Smooth muscle cell (in vitro differentiated cells): Measurements from ENCODE around the gene S100A5. TPM values are rescaled to one million over a fixed set of nuclear protein-coding genes. Genes with fewer than 3 reads are reported as not detected.

Experiments
- DNase-seq: peaks from one replicate; lab custom pipeline; 2025; ENCODE audit not compliant: unreplicated experiment; lab: John Stamatoyannopoulos, UW
- H2AFZ ChIP-seq: fragments of 200-600 bp; sonication (generic); 2 replicates; pipeline ENCODE4 v1.6.0; 2016; ENCODE audit warnings: antibody characterized with exemption, low read depth, mild to moderate bottlenecking
- H3F3A ChIP-seq: fragments of 200-600 bp; sonication (generic); 2 replicates; pipeline ENCODE4 v1.6.0; 2017; ENCODE audit warnings: antibody characterized with exemption, low read depth
- H3K27ac ChIP-seq: fragments of 200-600 bp; sonication (generic); 2 replicates; pipeline ENCODE4 v1.5.1; 2016; ENCODE audit warnings: low read depth, mild to moderate bottlenecking
- H3K27me3 ChIP-seq: fragments of 200-600 bp; sonication (generic); 2 replicates; pipeline ENCODE4 v1.6.1; 2016; ENCODE audit warnings: low read depth, mild to moderate bottlenecking
- H3K36me3 ChIP-seq: fragments of 200-600 bp; sonication (generic); 2 replicates; pipeline ENCODE4 v1.5.1; 2016; ENCODE audit warnings: low read depth
- H3K4me1 ChIP-seq: fragments of 200-600 bp; sonication (generic); 2 replicates; pipeline ENCODE4 v1.5.1; 2016; ENCODE audit warnings: low read depth
- H3K4me2 ChIP-seq: fragments of 200-600 bp; sonication (generic); 2 replicates; pipeline ENCODE4 v1.6.0; 2016; ENCODE audit warnings: mild to moderate bottlenecking
- H3K4me3 ChIP-seq: fragments of 200-600 bp; sonication (generic); 2 replicates; pipeline ENCODE4 v1.5.1; 2016; ENCODE audit warnings: mild to moderate bottlenecking
- H3K79me2 ChIP-seq: fragments of 200-600 bp; sonication (generic); 2 replicates; pipeline ENCODE4 v1.6.0; 2016; ENCODE audit warnings: low read depth, mild to moderate bottlenecking
- H3K9ac ChIP-seq: fragments of 200-600 bp; sonication (generic); 2 replicates; pipeline ENCODE4 v1.6.0; 2016; ENCODE audit warnings: low read depth
- H3K9me3 ChIP-seq: fragments of 200-600 bp; sonication (generic); replicated peaks from 2 replicates; pipeline ENCODE4 v1.5.1; 2016; ENCODE audit warnings: low read depth
- H4K20me1 ChIP-seq: fragments of 200-600 bp; sonication (generic); 2 replicates; pipeline ENCODE4 v1.6.0; 2016; ENCODE audit warnings: low read depth
- CTCF ChIP-seq: fragments of 200-600 bp; sonication (generic); IDR thresholded peaks from 2 replicates; pipeline ENCODE4 v1.5.1; 2017; ENCODE audit warnings: borderline replicate concordance, mild to moderate bottlenecking, antibody characterized with exemption; ENCODE audit not compliant: insufficient read depth, poor library complexity, severe bottlenecking
- WGBS: methylation state at CpG from one replicate; pipeline ENCODE4 v1.1.7; 2016; ENCODE audit warnings: low lambda C conversion rate; 5-methylcytosine and 5-hydroxymethylcytosine counted together
- polyA plus RNA-seq: library from polyadenylated mRNA; unstranded; fragments of >200 nt; fragmentation: Nextera tagmentation; extraction: Ambion mirVana; gene quantifications from 2 replicates; pipeline ENCODE4 v1.2.1, GENCODE V29; 2016
- total RNA-seq: library from RNA; depleted of rRNA; stranded (reverse); fragments of >200 nt; gene quantifications from 2 replicates; pipeline ENCODE4 v1.2.3, GENCODE V29; 2014

Gene S100A5
- total and polyA plus RNA-seq, 2 experiments from 2014 or later: 1.6 to 6.2 TPM

DNA sequence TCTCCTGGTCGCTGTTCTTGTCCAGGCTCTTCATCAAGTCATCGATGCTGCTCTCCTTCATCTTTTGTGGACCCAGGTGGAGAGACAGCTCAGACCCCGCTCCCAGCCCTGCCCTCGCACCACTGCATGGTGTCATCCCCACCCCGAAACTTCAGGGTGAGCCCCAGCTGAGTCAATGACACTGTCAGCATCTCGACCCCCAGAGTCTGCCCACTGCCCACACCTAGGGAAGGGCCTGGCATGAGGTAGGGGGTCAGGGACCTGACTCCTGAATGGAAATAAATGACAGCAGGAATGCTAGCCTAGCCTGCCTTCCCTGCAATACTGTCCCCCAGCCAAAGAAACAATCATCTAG, 3.4 kb downstream of the S100A5 start:
- Histone ChIP-seq H3K27me3 (no peaks in the 10 kb centered on the region), H3K36me3 (no peaks in the 10 kb centered on the region), H3K4me1 (peaks cover 16% of the 10 kb centered on the region), H3K9ac (no peak overlapping the region), H3K79me2 (peaks cover 10% of the 10 kb centered on the region), H3K4me2 (no peak overlapping the region), H4K20me1 (peaks cover 6% of the 10 kb centered on the region), H3K4me3 (no peak overlapping the region), H3K9me3 (no peaks in the 10 kb centered on the region), H3F3A (peaks cover 19% of the 10 kb centered on the region), H2AFZ (no peak overlapping the region), H3K27ac (no peak overlapping the region)
- no peak for TF ChIP-seq CTCF
- DNase-seq: no peak
- WGBS: 95% methylated on average over 6 of the region's 6 CpGs

DNA sequence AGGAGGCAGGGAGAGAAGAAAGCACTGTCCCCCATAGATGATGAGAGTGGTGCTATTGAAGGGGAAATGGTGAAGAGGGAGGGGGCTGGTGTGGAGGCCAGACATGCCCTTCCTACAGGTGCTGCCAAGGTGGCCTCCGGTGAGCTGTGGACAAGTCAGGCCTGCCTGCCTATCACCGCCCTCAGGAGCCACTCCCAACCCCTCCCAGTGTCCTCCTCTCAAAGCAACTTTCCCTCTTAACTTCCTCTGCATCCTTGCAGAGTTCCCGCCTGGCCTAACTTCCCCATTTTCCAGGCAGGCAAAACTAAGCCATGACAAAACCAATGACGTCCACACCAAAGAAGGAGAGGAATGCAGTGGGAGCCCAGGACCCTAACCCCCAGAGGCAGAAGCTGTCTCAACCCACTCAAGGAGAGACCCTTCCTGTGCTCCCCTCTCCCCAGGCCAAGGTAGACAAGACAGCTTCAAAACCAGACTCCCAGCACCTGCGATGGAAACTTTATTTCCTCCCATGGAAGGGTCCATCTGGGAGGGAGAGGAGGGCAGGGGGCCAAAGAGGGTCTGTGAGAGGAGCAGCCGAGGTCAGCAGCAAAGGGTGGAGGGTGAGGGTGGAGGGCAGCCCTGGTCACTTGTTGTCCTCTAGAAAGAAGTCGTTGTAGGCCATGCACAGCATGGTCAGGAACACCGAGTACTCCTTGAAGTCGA, 3.9 kb downstream of the S100A5 start:
- no peak for DNase-seq
- TF ChIP-seq CTCF: no peak
- no peaks in the 10 kb centered on the region for H3K27me3 ChIP-seq
- H3K4me2 ChIP-seq: peak overlapping the region; percentile 88
- H3K9me3 ChIP-seq: no peaks in the 10 kb centered on the region
- peak overlapping the region; percentile 61 for H3K4me3 ChIP-seq
- no peak overlapping the region for H3K27ac ChIP-seq
- peaks cover 19% of the 10 kb centered on the region for H3F3A ChIP-seq
- H3K79me2 ChIP-seq: peaks cover 10% of the 10 kb centered on the region
- no peaks in the 10 kb centered on the region for H3K36me3 ChIP-seq
- H2AFZ ChIP-seq: no peak overlapping the region
- peaks cover 6% of the 10 kb centered on the region for H4K20me1 ChIP-seq
- WGBS: 97% methylated on average over 9 of the region's 9 CpGs
- H3K4me1 ChIP-seq: peaks cover 16% of the 10 kb centered on the region
- no peak overlapping the region for H3K9ac ChIP-seq

DNA sequence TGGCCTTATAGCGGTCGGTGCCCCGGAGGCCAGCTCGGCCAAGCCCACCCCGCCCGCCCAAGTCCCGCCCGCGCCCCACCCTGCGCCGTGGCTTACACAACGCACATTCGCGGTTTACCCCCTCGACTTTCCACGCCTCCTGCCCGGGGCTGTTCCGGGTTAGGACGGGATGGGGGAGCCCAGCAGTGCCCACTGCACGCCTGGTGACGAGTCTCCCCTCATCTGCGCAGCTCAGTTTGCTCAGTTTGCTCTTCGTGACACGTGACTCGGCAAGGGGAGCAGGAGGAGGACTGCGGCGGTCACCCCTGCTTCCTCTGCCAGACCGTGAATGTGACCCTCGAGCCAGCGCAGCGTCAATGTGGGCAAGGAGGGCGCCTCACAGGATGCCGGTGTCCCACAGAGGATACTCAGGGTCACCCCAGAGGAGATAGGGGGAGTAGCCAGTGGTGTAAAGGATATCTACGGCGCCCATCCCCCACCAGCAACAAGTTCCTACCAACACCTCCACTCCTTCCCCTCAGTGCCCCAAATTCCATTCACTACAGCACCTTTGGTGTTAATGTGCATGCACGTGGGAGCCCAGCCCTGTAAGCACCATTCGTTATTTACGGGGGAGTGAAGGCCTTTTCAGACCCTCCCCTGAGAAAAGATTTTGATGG, 4.6 kb downstream of the S100A5 start:
- Histone ChIP-seq H3K4me1 (peaks cover 16% of the 10 kb centered on the region), H3K9me3 (no peaks in the 10 kb centered on the region), H3K4me2 (peak overlapping the region; percentile 88), H3K27me3 (no peaks in the 10 kb centered on the region), H3K36me3 (no peaks in the 10 kb centered on the region), H2AFZ (peak overlapping the region; percentile 61), H3K27ac (peak overlapping the region; percentile 93), H3F3A (peaks cover 19% of the 10 kb centered on the region), H3K9ac (peak overlapping the region; percentile 69), H3K4me3 (peak overlapping the region; percentile 61), H4K20me1 (peaks cover 6% of the 10 kb centered on the region), H3K79me2 (peaks cover 10% of the 10 kb centered on the region)
- no peak for DNase-seq
- no peak for TF ChIP-seq CTCF
- 34% methylated on average over 23 of the region's 38 CpGs for WGBS
